Urinary bladder (tissue), 4 donors: ENCODE data around the gene RAB1B. TPM values are rescaled to one million over a fixed set of nuclear protein-coding genes. Genes with fewer than 3 reads are reported as not detected.
"Not testable (repeated sequence)": the region's sequence is repeated elsewhere in the genome, so short reads cannot be mapped to it uniquely, and the experiment has no call there.

Source experiments
- DNase-seq: peaks from one replicate; pipeline ENCODE4 v3.0.0-alpha.2; 2015; ENCODE audit errors: extremely low spot score
- H3K27ac ChIP-seq: one replicate; pipeline ENCODE4 v1.5.1; 2013; ENCODE audit warnings: low read depth, mild to moderate bottlenecking, moderate library complexity
- H3K36me3 ChIP-seq: one replicate; pipeline ENCODE4 v1.6.1; 2013; ENCODE audit warnings: mild to moderate bottlenecking, moderate library complexity; ENCODE audit not compliant: insufficient read depth
- H3K4me1 ChIP-seq: one replicate; pipeline ENCODE4 v1.6.1; 2013; ENCODE audit warnings: mild to moderate bottlenecking, moderate library complexity; ENCODE audit not compliant: insufficient read depth
- H3K4me3 ChIP-seq: one replicate; pipeline ENCODE4 v1.5.1; 2013; ENCODE audit warnings: low read depth, low read length
- WGBS: extraction: QIAGEN DNeasy Blood & Tissue Kit; methylation state at CpG from one replicate; pipeline ENCODE4 v1.1.7; 2013; 5-methylcytosine and 5-hydroxymethylcytosine counted together
- polyA plus RNA-seq: library from polyadenylated mRNA; stranded (reverse); fragments of 200-250 nt; gene quantifications from one replicate; pipeline ENCODE4 v1.2.3, GENCODE V29; 2013
- total RNA-seq: library from RNA; depleted of rRNA; stranded (reverse); fragments of >200 nt; gene quantifications from one replicate; pipeline ENCODE4 v1.2.3, GENCODE V29; 2014
- donor health status: healthy with polysubstance abuse.
- donor health status: healthy.

RAB1B gene
- total and polyA plus RNA-seq, 2 donors: 34.3 to 190 TPM

DNA sequence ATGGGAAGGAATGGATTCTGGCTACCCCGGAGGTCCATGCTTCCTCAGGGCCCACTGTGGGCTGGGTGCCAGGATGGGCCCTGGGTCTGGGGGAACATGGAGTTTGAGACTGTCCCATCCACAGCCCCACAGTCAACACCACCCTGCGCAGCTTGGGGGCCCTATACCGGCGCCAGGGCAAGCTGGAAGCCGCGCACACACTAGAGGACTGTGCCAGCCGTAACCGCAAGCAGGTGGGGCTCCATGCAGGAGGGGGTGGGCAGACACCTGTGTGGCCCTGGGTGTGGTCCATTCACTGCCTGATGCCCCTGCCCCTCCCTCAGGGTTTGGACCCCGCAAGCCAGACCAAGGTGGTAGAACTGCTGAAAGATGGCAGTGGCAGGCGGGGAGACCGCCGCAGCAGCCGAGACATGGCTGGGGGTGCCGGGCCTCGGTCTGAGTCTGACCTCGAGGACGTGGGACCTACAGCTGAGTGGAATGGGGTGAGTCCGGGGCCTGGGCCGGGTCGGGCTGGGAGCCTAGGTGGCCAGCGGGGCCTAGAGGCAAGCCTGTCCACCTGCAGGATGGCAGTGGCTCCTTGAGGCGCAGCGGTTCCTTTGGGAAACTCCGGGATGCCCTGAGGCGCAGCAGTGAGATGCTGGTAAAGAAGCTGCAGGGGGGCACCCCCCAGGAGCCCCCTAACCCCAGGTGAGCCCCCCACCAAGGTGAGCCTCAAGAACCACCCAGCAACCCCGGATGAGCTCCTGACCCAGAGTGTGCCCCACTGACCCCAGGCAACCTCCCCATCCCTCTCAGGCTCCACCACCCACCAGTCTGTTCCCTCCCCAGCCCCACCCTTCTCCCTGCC lies 2.7 kb upstream of the RAB1B start:
- 92% methylated on average over 26 of the region's 26 CpGs for WGBS

GRCh38 chr11:66266378-66267038 lies 1.9 kb upstream of the RAB1B start:
- no peak overlapping the region for H3K27ac ChIP-seq
- no peak for DNase-seq
- H3K4me3 ChIP-seq: no peak overlapping the region
- H3K36me3 ChIP-seq: no peaks in the 10 kb centered on the region
- WGBS: 77% methylated on average over 20 of the region's 20 CpGs
- H3K4me1 ChIP-seq: no peaks in the 10 kb centered on the region

More for the DNA sequence above, 2.7 kb upstream of the RAB1B start:
- no peaks in the 10 kb centered on the region for H3K36me3 ChIP-seq
- no peaks in the 10 kb centered on the region for H3K4me1 ChIP-seq
- H3K4me3 ChIP-seq: no peak overlapping the region
- no peak overlapping the region for H3K27ac ChIP-seq
- no peak for DNase-seq

GRCh38 chr11:66267039-66267378 lies 1.4 kb upstream of the RAB1B start:
- WGBS: 11% methylated on average over 13 of the region's 13 CpGs
- Histone ChIP-seq H3K4me1 (no peaks in the 10 kb centered on the region), H3K27ac (no peak overlapping the region), H3K4me3 (peak overlapping the region; percentile 44), H3K36me3 (no peaks in the 10 kb centered on the region)
- no peak for DNase-seq

- peak; percentile 72 for DNase-seq
- under 1% methylated on average over 61 of the region's 61 CpGs for WGBS
- Histone ChIP-seq H3K36me3 (no peaks in the 10 kb centered on the region), H3K4me1 (no peaks in the 10 kb centered on the region), H3K4me3 (peak overlapping the region; percentile 44), H3K27ac (peak overlapping the region; percentile 82)
These were observed 828 bp upstream of the RAB1B start for GRCh38 chr11:66267379-66268243.

DNA sequence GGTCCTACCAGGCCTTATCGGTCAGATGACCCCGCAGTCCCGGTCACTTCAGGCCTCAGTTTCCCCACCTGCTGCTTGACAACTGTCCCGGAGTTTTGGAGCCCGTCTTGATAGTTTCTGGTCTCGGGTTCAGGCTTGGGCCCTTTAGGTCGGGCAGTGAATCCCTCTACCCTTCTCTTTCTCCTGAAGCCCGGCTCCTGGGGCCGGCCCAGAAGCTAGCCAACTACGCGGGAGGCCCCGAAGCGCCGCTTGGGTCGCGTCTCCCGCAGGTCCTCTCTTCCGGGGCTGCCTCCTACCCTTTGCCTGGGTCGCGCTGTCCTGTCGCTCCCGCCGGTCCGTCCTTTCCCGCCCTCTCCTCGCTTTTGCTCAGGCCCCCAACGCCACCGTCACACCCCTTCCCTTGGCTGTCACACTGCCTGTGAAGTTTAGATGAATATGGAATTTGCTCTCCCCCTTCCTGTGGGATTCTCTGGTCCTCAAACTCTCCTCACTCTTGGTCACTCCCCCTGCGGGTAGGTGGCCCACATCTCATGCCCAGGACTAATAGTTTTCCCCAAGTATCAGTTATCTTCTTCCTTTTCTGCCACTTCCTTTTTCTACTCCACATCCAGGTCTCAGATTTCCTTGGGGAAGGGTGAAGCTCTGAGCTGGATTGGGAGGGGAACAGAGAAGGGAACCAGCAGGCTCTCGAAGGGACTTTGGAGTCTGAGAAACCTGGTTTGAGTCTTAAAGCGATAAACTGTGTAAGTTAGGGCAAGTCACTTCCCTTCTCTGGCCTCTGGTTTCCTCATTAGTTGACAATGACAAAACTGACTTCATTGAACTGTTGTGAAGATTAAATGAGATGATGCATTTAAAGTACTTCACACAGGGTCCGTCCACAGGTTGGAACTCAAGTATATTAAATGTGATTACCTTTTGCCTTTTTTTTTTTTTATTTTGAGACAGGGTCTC lies 790 bp downstream of the RAB1B start:
- H3K27ac ChIP-seq: peak overlapping the region; percentile 91
- peaks cover 2% of the 10 kb centered on the region for H3K36me3 ChIP-seq
- 3% methylated on average over 32 of the region's 32 CpGs for WGBS
- H3K4me3 ChIP-seq: peak overlapping the region; percentile 81
- no peaks in the 10 kb centered on the region for H3K4me1 ChIP-seq
- DNase-seq: no peak

- Histone ChIP-seq H3K27ac (no peak overlapping the region), H3K4me1 (no peaks in the 10 kb centered on the region), H3K4me3 (no peak overlapping the region), H3K36me3 (peaks cover 8% of the 10 kb centered on the region)
- WGBS: 95% methylated on average over 7 of the region's 7 CpGs
- DNase-seq: no peak
These were observed 3.4 kb downstream of the RAB1B start for GRCh38 chr11:66271816-66272215.

- no peaks in the 10 kb centered on the region for H3K4me1 ChIP-seq
- WGBS: 94% methylated on average over 2 of the region's 2 CpGs
- no peak overlapping the region for H3K27ac ChIP-seq
- no peak overlapping the region for H3K4me3 ChIP-seq
- DNase-seq: no peak
- H3K36me3 ChIP-seq: peaks cover 8% of the 10 kb centered on the region
These were observed 4.2 kb downstream of the RAB1B start for GRCh38 chr11:66272596-66272995.

DNA sequence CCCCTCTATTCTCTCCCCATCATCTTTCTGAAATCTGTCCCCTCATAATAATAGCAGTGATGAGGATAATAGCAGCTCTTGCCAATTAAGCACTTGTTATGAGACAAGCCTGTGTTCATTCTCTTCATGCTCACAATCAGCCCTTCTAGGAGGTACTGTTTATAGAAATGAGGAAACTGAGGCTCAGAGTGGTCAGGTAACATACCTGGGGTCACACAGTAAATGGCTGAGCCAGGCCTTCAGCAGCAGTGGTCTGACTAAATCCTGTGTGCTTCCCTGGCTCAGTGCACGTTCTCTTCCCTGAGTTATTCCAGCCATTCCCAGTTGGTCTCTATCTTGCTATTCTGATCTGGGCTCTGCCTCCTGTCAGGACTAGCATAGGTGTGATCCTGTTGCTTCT lies 5.8 kb downstream of the RAB1B start:
- peaks cover 8% of the 10 kb centered on the region for H3K36me3 ChIP-seq
- 53% methylated on average over 1 of the region's 1 CpG for WGBS

DNA sequence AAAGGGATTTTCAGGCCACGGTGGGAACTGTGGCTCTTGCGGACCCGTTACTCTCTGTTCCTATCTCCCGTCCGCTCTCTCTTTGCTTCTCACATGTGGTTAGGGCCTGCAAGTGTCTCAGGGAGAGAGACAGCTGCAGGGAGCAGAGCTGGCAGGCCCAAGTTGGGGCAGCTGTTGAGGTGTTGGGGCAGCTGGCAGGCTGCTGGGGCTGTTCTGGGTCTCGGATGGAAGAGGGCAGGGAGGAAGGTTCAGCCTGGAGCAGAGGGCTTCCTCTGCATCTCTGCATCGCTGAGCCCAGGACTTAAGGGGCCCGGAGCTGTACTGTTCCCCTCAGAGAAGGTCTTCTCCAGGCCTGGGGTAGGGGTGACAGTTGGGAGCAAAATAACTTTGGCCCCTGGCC lies 7.0 kb downstream of the RAB1B start:
- no peak overlapping the region for H3K27ac ChIP-seq
- H3K4me3 ChIP-seq: no peak overlapping the region
- H3K4me1 ChIP-seq: no peaks in the 10 kb centered on the region
- 92% methylated on average over 8 of the region's 8 CpGs for WGBS
- H3K36me3 ChIP-seq: peaks cover 8% of the 10 kb centered on the region
- DNase-seq: no peak

More for the DNA sequence above, 5.8 kb downstream of the RAB1B start:
- DNase-seq: no peak
- no peak overlapping the region for H3K27ac ChIP-seq
- no peak overlapping the region for H3K4me3 ChIP-seq
- no peaks in the 10 kb centered on the region for H3K4me1 ChIP-seq

DNA sequence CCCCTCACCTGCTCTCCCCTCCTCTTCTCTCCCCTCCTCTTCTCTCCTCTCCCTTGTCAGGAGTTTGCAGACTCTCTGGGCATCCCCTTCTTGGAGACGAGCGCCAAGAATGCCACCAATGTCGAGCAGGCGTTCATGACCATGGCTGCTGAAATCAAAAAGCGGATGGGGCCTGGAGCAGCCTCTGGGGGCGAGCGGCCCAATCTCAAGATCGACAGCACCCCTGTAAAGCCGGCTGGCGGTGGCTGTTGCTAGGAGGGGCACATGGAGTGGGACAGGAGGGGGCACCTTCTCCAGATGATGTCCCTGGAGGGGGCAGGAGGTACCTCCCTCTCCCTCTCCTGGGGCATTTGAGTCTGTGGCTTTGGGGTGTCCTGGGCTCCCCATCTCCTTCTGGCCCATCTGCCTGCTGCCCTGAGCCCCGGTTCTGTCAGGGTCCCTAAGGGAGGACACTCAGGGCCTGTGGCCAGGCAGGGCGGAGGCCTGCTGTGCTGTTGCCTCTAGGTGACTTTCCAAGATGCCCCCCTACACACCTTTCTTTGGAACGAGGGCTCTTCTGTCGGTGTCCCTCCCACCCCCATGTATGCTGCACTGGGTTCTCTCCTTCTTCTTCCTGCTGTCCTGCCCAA lies 7.7 kb downstream of the RAB1B start:
- H3K4me1 ChIP-seq: no peaks in the 10 kb centered on the region
- 85% methylated on average over 14 of the region's 14 CpGs for WGBS
- peaks cover 8% of the 10 kb centered on the region for H3K36me3 ChIP-seq
- H3K27ac ChIP-seq: no peak overlapping the region
- no peak for DNase-seq
- H3K4me3 ChIP-seq: no peak overlapping the region

GRCh38 chr11:66276619-66277018 lies 8.2 kb downstream of the RAB1B start:
- H3K4me1 ChIP-seq, H3K36me3 ChIP-seq, H3K27ac ChIP-seq, H3K4me3 ChIP-seq, DNase-seq: not testable (repeated sequence)
- WGBS: 78% methylated on average over 13 of the region's 13 CpGs

DNA sequence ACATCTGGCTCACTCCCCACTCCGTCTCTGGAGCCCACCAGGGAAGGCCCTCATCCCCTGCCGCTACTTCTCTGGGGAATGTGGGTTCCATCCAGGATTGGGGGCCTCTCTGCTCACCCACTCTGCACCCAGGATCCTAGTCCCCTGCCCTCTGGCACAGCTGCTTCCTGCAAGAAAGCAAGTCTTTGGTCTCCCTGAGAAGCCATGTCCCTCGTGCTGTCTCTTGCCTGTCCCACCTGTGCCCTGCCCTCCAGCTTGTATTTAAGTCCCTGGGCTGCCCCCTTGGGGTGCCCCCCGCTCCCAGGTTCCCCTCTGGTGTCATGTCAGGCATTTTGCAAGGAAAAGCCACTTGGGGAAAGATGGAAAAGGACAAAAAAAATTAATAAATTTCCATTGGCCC lies 8.6 kb downstream of the RAB1B start:
- not testable (repeated sequence) for H3K36me3 ChIP-seq, H3K27ac ChIP-seq, H3K4me1 ChIP-seq, H3K4me3 ChIP-seq, DNase-seq
- 75% methylated on average over 4 of the region's 4 CpGs for WGBS
